GM12892 (cell line): ENCODE data around the gene PARD6G.

Source experiments
- DNase-seq: peaks from one replicate; pipeline ENCODE4 v3.0.0; 2011; ENCODE audit not compliant: insufficient read length
- FAIRE-seq: peaks from 2 replicates; lab custom pipeline; 2011; peaks lifted over from hg19 to GRCh38; lab: Jason Lieb, UNC
- POLR2A ChIP-seq: IDR thresholded peaks from 2 replicates; pipeline ENCODE4 v1.6.1; 2011; ENCODE audit warnings: low read depth, low read length, control low read depth
- POLR2AphosphoS5 ChIP-seq: IDR thresholded peaks from 2 replicates; pipeline ENCODE4 v1.6.1; 2011; ENCODE audit warnings: low read depth, low read length, control low read depth
- TAF1 ChIP-seq: IDR thresholded peaks from 2 replicates; pipeline ENCODE4 v1.6.1; 2011; ENCODE audit warnings: low read depth, mild to moderate bottlenecking, control low read depth, low read length, borderline replicate concordance

PARD6G gene

DNA sequence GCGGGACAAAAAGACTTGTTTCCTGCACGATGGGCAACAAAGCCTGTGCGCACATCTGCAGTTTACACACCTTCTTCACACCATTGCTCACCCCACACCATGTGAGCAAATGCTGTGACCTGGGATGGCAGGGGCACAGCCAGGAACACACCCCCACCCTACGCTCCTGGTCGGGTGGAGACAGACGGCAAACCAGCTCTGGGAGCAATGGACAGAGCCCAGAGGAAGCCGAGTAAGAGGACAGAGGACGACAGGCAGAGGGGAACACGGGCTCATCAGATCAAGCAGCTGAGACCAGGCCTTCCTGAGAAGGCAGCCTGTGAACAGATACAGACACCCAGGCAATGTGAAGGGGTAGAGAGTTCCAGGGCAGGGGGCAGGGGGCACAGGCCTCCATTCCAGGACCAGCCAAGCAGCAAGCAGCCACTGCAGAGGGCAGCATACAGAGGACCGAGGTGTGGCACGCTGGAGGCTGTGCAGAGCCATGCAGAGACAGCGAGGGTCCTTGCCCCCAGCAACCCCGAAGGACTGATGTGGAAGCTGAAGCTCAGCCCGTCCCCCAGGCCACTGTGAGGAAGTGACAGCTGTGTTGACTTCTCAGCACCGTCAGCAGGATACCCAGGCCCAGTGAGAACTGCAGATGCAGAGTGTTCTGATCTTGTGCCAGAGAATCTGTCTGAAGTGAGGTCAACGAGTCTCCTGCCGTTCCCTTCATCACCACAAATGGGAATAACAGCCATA is 46.2 kb downstream of the PARD6G start:
- DNase-seq (no peak), FAIRE-seq (no peak)
- TF ChIP-seq POLR2AphosphoS5: no peak
- TF ChIP-seq POLR2A: no peak
- no peak for TF ChIP-seq TAF1

DNA sequence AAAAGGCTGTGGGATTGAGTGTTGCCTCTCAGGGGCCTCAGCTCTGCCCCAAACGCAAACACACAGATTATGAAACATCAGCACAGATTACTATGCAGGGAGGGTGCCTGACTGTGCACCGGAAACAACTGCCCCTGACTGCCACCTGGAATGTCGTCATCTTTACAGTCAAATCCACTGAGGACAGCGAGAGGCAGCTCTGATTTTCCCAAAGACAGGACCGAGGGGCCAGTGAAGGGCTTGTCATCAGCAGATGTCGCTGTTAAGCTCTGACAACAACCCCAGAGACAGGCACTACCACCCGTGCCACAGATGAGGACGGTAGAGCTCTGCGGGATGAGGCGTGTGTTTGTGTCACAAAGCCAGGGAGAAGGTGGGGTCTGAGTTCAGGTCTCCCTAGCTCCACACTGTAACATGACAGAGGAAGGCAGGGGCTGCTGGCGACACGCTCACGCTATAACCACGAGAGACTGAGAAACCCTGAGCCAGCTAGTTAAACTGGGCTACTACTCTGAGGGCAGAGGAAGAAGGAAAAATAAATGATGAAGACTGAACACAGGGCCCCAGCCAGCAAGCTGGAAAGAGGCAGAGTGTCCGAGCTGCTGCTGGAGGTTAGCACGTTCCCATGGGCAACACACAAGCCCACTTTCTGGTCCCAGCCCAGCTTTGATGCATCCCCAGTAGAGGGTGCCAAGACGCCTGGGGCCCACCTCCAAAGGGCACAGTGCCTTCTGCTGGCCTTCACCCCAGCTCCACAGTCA is 47.0 kb downstream of the PARD6G start:
- no peak for TF ChIP-seq TAF1
- no peak for TF ChIP-seq POLR2AphosphoS5
- TF ChIP-seq POLR2A: no peak
- DNase-seq (no peak), FAIRE-seq (peak; percentile 66)

DNA sequence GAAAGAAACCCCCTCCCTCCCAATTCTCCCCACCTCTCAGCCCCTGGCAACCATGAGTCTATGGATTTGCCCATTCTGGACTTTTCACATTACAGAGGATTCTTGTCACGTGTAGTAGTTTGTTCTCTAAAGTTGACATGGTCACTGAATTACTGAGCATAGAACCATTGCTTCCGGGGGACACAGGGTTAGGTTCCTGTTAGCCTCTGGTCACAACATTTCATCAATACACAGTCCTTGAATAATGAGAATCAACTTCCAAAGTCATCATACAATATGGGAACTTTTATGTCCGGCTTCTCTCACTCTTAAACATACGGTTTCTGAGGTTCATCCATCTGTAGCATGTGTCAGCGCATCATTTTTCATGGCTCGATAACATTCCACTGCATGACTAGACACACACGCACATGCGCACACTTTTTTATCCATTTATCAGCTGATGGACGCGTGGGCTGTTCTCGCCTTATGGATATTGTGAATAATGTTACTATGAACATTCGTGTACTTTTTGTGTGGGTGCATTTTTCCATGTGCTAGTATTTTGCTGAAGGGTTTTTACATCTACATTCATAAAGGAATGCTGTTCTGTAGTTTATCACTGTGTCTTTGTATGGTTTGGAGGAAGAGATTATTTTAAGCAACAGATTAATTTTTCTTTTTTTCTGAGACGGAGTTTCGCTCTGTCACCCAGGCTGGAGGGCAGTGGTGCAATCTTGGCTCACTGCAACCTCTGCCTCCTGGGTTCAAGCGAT is 48.1 kb downstream of the PARD6G start:
- no peak for TF ChIP-seq POLR2AphosphoS5
- TF ChIP-seq POLR2A: no peak
- no peak for DNase-seq
- no peak for FAIRE-seq

DNA sequence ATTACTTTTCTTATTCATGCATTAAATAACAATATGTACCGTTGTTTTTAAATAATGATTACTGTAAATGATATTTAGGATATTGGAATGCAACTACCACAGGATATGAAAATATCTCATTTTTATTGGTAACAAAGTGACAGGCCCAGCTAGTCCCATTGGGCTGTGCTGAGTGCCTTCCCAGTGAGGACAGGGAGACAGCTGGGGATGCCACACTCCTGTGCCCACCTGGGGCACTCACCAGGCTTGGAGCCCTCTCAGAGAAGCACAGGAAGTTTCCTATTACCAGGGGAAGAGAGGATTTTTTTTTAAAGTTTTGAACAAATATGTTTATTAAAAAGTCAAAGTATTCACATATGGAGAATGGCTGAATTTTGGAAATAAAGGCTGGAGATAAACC is 48.9 kb downstream of the PARD6G start:
- no peak for FAIRE-seq

DNA sequence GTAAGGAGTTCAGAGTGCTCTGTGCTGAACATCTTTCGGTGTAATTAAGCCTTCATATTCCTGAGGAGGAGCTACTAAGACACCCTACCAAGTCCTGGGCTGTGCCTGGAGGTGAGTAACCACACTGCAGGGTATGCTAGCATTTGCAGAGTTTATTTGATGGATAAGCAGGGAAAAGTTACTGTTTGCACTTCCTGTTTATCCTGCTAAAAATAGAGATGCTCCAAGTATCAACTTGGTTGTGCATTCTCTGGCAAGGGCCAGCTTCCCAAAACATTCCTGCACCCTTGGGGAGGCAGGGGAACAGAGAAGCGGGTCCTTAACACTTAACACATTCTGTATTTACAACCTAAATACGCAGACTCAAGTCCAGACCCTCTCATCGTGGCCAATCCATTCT is 49.8 kb downstream of the PARD6G start:
- DNase-seq (no peak), FAIRE-seq (no peak)
- TF ChIP-seq POLR2AphosphoS5 (no peak), POLR2A (no peak), TAF1 (no peak)

More for the DNA sequence above, 48.9 kb downstream of the PARD6G start:
- no peak for DNase-seq
- TF ChIP-seq POLR2A (no peak), TAF1 (no peak), POLR2AphosphoS5 (no peak)

DNA sequence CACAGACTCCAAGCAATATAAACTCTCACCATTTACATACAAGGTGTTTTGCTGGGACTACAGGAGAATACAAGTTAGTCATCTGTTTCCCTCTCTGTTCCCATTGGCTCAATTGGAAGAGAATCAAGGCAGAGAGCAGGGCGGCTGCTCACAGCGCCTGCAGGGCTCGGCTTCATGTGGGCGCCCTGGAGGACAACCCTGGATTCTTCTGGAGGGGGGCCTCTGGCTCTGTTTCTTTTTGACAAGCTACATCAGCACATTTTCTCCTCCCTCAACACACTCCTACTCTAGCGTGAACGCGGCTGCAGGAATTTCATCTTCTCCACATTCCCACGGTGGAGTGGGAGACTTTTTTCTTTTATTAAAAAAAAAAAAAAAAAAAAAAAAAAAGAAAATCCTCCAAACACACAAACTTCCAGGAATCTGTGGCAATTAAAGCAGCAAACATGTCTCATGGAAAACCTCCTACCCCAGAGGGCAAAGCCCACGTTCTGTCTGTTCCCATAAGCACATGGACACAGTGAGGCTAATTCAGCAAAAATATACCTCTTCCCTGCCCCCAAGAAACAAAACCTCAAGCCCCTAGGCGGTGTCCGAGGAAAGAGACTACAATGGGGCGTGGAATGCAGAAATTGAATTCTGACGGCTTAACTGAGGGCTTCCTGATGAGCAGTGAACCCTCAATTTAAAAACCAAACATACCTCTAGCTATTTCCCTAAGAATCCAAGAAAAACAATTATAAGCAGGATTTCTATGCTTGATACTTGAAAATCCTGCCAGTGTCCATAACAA is 50.6 kb downstream of the PARD6G start:
- DNase-seq (no peak), FAIRE-seq (no peak)
- TF ChIP-seq POLR2AphosphoS5: no peak
- TF ChIP-seq TAF1: no peak
- TF ChIP-seq POLR2A: no peak

DNA sequence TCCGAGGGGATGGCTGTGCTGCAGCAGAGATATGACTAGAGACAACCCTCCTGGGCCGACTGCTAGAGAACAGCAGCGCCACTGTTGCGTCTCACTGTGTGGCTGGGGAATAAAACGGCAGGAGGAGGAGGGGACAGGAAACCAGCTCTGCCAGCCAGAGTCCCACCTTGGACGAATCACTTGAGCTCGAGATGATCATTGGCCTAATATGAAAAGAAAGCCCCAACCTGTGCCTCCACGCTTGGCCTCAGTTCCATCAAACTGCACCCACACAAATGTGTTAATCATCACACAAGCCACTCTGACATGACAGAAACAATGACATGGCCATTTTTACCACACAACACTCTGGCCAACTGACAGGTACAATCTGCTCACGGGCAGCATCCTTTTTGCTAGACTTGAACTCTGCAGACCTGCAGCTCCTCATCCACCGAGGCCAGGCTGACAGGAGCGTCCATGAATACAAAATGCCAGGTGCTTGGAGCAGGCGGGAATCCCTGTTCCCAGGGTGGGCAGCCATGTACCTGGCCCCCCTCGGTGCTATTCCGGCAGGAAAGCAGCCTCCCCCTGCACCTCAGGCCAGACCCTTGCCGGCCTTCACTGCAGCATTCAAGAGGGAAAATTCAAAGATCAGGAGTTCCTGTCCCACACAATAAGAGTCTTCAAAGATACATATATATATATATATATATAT is 52.3 kb downstream of the PARD6G start:
- TF ChIP-seq POLR2A: no peak
- no peak for TF ChIP-seq TAF1
- TF ChIP-seq POLR2AphosphoS5: no peak
- FAIRE-seq (peak; percentile 53), DNase-seq (no peak)

DNA sequence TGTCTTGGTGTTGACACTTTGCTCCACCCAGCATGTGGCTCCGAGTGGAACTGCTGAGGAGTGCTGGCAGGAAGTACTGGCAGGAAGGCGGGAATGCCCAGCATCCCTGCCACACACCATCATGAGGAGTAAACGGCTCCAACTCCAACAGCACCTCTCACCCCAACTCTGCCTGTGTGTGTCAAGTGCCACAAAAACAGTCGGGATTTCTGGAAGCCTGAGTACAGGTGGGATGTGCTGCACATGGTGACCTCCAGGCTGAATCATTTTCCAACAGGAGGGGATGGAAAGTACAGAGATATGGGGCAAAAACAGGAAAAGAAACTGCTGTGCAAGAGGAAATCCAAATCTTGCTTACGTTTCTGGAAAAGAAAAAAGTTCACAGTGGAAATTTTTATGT is 53.6 kb downstream of the PARD6G start:
- no peak for TF ChIP-seq POLR2A
- TF ChIP-seq TAF1: no peak
- no peak for TF ChIP-seq POLR2AphosphoS5
- DNase-seq: no peak
- no peak for FAIRE-seq

DNA sequence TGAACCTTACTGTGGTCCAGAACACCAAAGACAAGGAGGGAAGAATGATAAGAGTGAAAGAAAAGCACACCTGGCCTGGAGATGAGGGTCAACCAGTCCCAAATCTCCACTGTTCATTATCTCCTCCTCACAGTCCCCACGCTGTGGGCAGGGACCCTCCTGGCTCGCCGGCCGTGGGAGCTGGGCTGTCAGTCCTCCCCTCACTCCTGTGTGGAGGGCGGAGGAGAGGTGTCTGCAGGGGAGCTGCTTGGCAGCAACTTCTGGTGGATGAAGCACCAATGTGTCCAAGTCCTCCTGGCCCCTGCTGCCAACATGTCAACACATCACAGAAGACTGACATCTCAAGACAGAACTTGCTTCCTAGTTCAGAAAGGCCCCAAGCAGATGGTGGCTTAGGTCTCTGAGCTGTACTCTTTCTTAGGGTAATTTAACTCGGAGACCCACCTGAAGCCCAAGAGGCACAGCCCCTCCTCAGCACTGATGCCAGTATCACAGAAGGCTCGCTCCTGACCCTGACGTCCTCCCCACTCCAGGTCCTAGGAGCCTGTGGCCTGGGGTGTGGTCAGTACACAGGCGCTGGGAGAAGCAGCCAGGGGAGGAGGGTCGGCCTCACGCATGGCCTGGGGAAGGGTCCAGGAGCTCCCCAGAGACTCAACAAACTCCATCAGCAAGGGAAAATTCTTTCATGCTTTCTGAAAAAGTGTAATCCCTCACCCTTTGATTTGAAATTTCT is 54.5 kb downstream of the PARD6G start:
- no peak for DNase-seq
- TF ChIP-seq TAF1: no peak
- no peak for TF ChIP-seq POLR2A
- no peak for TF ChIP-seq POLR2AphosphoS5
- no peak for FAIRE-seq

DNA sequence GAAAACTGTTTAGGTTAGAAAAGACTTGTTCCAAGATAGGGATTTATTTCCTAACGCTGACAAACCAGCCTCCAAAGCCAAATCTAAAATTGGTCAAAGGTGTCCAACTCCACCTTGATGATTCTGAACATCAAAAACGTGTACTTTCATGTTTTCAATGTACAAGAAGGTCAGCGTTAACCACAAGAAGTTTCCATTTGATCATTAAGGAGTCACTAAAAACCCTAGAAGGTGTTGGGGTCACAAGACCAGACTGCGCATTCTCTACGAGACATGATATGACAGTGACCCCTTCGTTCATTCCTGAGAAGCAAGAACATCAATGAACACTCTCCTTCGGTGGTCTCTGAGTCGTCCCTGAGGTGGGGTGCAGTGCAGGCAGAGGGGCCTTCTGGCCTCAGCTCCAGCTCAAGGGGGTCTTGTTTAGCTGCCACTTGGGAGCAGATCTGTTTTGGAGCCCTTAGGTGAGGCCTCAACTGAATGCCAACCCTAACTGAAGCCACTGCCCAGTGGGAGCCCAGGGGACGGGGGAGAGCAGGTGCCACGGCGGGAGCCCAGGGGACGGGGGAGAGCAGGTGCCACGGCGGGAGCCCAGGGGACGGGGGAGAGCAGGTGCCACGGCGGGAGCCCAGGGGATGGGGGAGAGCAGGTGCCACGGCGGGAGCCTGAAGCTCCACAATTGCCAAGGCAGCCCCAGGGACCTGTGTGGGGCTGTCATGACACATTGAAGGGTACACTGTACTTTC is 55.2 kb downstream of the PARD6G start:
- FAIRE-seq (peak; percentile 67), DNase-seq (no peak)
- TF ChIP-seq TAF1 (no peak), POLR2AphosphoS5 (no peak), POLR2A (no peak)
